GM12878 (cell line): ENCODE data around the gene HLA-DRA. TPM values are rescaled to one million over a fixed set of nuclear protein-coding genes. Genes with fewer than 3 reads are reported as not detected.

ENCODE experiments used
- CBX3 ChIP-seq: fragments of 200-600 bp; sonication (generic); IDR thresholded peaks from 2 replicates; pipeline ENCODE4 v1.6.1; 2016; ENCODE audit warnings: low read depth, borderline replicate concordance
- E2F8 ChIP-seq: fragments of 450-650 bp; IDR thresholded peaks from 2 replicates; pipeline ENCODE4 v1.6.1; 2018; ENCODE audit warnings: mild to moderate bottlenecking, low read depth, moderate library complexity; ENCODE audit not compliant: partially characterized antibody
- EP300 ChIP-seq, 2 experiments: fragments of 150-350 bp in 1 of 2; IDR thresholded peaks; 2 replicates each; pipeline ENCODE4 v1.6.1; 2011 to 2012; ENCODE audit warnings: low read depth in 2 of 2, low read length in 2 of 2, borderline replicate concordance in 1 of 2, improper control_type of control experiment in 1 of 2, inconsistent platforms in 1 of 2; ENCODE audit not compliant: control insufficient read depth in 1 of 2
- ESRRA ChIP-seq: IDR thresholded peaks from 2 replicates; pipeline ENCODE4 v1.6.1; 2012; ENCODE audit warnings: mild to moderate bottlenecking, low read length, improper control_type of control experiment
- MAX ChIP-seq: IDR thresholded peaks from 2 replicates; pipeline ENCODE4 v1.6.1; 2012; ENCODE audit warnings: low read depth, low read length, improper control_type of control experiment
- MYB ChIP-seq: fragments of 150-350 bp; IDR thresholded peaks from 2 replicates; pipeline ENCODE4 v1.6.1; 2014; ENCODE audit warnings: mild to moderate bottlenecking, low read depth, low read length, borderline replicate concordance
- NFXL1 ChIP-seq: fragments of 450-650 bp; IDR thresholded peaks from 2 replicates; pipeline ENCODE4 v1.6.1; 2017; ENCODE audit warnings: antibody characterized with exemption, mild to moderate bottlenecking, borderline replicate concordance
- PKNOX1 ChIP-seq: fragments of 450-650 bp; IDR thresholded peaks from 2 replicates; pipeline ENCODE4 v1.6.1; 2016; ENCODE audit warnings: mild to moderate bottlenecking
- SMAD5 ChIP-seq: IDR thresholded peaks from 2 replicates; pipeline ENCODE4 v1.6.1; 2016; ENCODE audit warnings: antibody characterized with exemption, low read depth
- ZBTB40 ChIP-seq: fragments of 450-650 bp; IDR thresholded peaks from 2 replicates; pipeline ENCODE4 v1.6.1; 2016; ENCODE audit warnings: mild to moderate bottlenecking, moderate library complexity, borderline replicate concordance
- ZNF274 ChIP-seq: IDR thresholded peaks from one replicate; pipeline ENCODE4 v1.8.0; 2011; ENCODE audit not compliant: insufficient read length, insufficient read depth
- ZNF687 ChIP-seq: fragments of 450-650 bp; IDR thresholded peaks from 2 replicates; pipeline ENCODE4 v1.6.1; 2017; ENCODE audit warnings: mild to moderate bottlenecking, moderate library complexity
- polyA plus RNA-seq, 11 experiments: library from polyadenylated mRNA; depleted of rRNA in 4 of 11; unstranded in 6 of 11; stranded (reverse) in 5 of 11; fragments of >200 nt; fragmentation: Nextera tagmentation in 4 of 11; fragmentation: Illumina TruSeq in 1 of 11; extraction: Ambion mirVana in 4 of 11; extraction: Trizol in 1 of 11; gene quantifications; 1 replicate in 1 of 11; 2 replicates in 10 of 11; pipeline versions ENCODE4 v1.2.1 to v1.2.3, GENCODE V29; 2011 to 2016; ENCODE audit warnings: inconsistent platforms in 2 of 11, missing spikeins in 2 of 11, low read depth in 1 of 11
- total RNA-seq, 4 experiments: library from RNA; depleted of rRNA in 3 of 4; stranded (reverse); fragments of >200 nt in 3 of 4; fragmentation: Illumina TruSeq in 1 of 4; extraction: Trizol in 1 of 4; gene quantifications; 2 replicates each; pipeline versions ENCODE4 v1.2.1 to v1.2.3, GENCODE V29; 2013 to 2021

Gene HLA-DRA
- total and polyA plus RNA-seq, 10 of the 15 experiments (the other 5 are each of a cell fraction or from before 2014, with no cell fraction given), result 2,040 to 7,093 (median 2,859) TPM

- TF ChIP-seq ESRRA, result no peak
- no peak for TF ChIP-seq CBX3
- peak; percentile 67 for TF ChIP-seq E2F8
- TF ChIP-seq SMAD5, result peak; percentile 28; the same call in 1 of the 2 replicates
- no peak for TF ChIP-seq MAX
- no peak; the same call in 1 of the 2 replicates for TF ChIP-seq PKNOX1
- no peak for TF ChIP-seq MYB
- TF ChIP-seq ZNF274, result no peak
- TF ChIP-seq EP300 (IDR thresholded peaks at IDR 0.05; ENCODE audit: borderline replicate concordance in 1 of 2, control insufficient read depth in 1 of 2, low read depth in 2 of 2, low read length in 2 of 2), result peak; percentile 86
- no peak for TF ChIP-seq ZBTB40
- peak; percentile 90 for TF ChIP-seq ZNF687
- no peak for TF ChIP-seq NFXL1
These were observed 2.5 kb upstream of the HLA-DRA start (continued) for GRCh38 chr6:32436995-32437836.
